Measurements from ENCODE around the gene NOS1AP. TPM values are rescaled to one million over a fixed set of nuclear protein-coding genes. Genes with fewer than 3 reads are reported as not detected.

The NOS1AP gene
- total and polyA plus RNA-seq, 2 donors from 2014 or later = 0.47 to 10.7 TPM

- H3K36me3 ChIP-seq (ENCODE audit: control insufficient read depth in 2 of 3, insufficient read depth in 3 of 3, low read length in 3 of 3) = no peaks in the 10 kb centered on the region
- DNase-seq (no peak), FAIRE-seq (no peak)
- H3K9ac ChIP-seq (ENCODE audit: low read length in 3 of 3) = no peak overlapping the region
- no peak overlapping the region for H3K4me3 ChIP-seq (ENCODE audit: low read length in 3 of 3)
- H3K4me1 ChIP-seq (ENCODE audit: control insufficient read depth in 2 of 3, insufficient read depth in 2 of 3, low read depth in 1 of 3, low read length in 3 of 3) = no peaks in the 10 kb centered on the region
- intact Hi-C loops (cut with DNase I) = loop anchor here (10.0 kb wide), 1 partner anchor 318 kb away; no protein-coding TSS in a partner anchor
- H3K9me3 ChIP-seq (ENCODE audit: control insufficient read depth in 2 of 3, insufficient read depth in 1 of 3, low read length in 3 of 3) = no peaks in the 10 kb centered on the region
- no peak overlapping the region for H3K27ac ChIP-seq (ENCODE audit: low read depth in 2 of 2, low read length in 2 of 2)
- H3K27me3 ChIP-seq (ENCODE audit: control insufficient read depth, insufficient read depth, low read length) = no peaks in the 10 kb centered on the region
- no peak for TF ChIP-seq CTCF (IDR thresholded peaks at IDR 0.05; ENCODE audit: borderline replicate concordance, extremely low read depth, insufficient read depth)
Observed at GRCh38 chr1:162372159-162373071, 302.9 kb downstream of the NOS1AP start.

DNA sequence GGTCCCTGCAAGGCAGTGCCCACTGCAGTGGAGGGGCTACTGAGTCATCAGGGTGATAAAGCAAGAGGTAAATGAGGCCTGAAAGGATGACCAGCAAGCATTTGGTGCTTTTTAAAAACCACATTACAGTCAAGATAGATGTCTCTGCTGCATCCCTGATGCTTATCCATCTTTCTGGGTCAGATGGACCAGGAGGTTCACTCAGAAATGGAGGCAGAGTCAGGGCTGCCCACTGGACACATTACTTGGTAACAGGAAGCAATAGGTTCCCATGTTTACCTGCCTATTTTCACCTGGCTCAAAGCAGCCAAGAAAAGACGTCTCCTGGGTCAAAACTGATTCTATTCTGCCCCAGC, 303.6 kb downstream of the NOS1AP start:
- H3K9me3 ChIP-seq (ENCODE audit: control insufficient read depth in 2 of 3, insufficient read depth in 1 of 3, low read length in 3 of 3) = no peaks in the 10 kb centered on the region
- TF ChIP-seq CTCF (IDR thresholded peaks at IDR 0.05; ENCODE audit: borderline replicate concordance, extremely low read depth, insufficient read depth) = no peak
- FAIRE-seq (no peak), DNase-seq (no peak)
- no peak overlapping the region for H3K4me3 ChIP-seq (ENCODE audit: low read length in 3 of 3)
- no peak overlapping the region for H3K9ac ChIP-seq (ENCODE audit: low read length in 3 of 3)
- no peaks in the 10 kb centered on the region for H3K27me3 ChIP-seq (ENCODE audit: control insufficient read depth, insufficient read depth, low read length)
- peaks cover 0 to 3% (median 0%) of the 10 kb centered on the region in 3 donors for H3K36me3 ChIP-seq (ENCODE audit: control insufficient read depth in 2 of 3, insufficient read depth in 3 of 3, low read length in 3 of 3)
- no peaks in the 10 kb centered on the region for H3K4me1 ChIP-seq (ENCODE audit: control insufficient read depth in 2 of 3, insufficient read depth in 2 of 3, low read depth in 1 of 3, low read length in 3 of 3)
- H3K27ac ChIP-seq (ENCODE audit: low read depth in 2 of 2, low read length in 2 of 2) = no peak overlapping the region
- intact Hi-C loops (cut with DNase I) = loop anchor here (10.0 kb wide), 1 partner anchor 318 kb away; no protein-coding TSS in a partner anchor

DNA sequence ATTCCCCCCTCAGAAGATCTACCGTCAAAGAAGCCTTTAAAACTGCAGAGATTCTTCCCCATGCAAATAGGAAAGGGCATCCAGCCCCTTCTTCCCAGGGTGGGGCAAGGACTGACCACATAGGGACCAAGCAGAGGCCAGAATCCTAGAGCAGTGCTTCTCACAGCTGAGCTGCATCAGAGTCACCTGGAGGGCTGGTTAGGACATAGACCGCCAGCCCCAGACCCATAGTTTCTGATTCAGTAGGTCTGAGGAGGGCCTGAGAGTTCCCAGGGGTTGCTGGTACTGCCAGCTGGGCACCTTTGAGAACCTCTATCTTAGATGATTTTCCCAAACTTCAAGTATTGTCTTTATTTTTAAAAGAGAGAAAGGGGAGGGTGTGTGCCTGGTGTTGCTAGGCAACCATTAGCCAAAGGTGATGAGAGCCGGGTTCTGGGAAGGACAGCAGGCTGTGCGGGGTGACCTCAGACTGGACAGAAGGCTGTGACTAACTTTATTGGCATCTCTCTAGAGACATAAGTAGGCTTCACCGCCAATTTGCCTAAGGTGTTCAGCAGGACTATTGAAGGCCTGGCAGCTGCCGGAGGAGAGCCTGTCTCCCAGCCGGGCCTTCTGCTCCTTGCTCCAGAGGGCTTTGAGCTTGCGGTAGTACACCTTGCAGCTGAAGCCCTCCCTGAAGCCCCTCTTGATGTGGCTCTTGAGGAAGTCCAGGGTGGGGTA, 304.2 kb downstream of the NOS1AP start:
- Histone ChIP-seq H3K9me3 (ENCODE audit: control insufficient read depth in 2 of 3, insufficient read depth in 1 of 3, low read length in 3 of 3) (no peaks in the 10 kb centered on the region), H3K36me3 (ENCODE audit: control insufficient read depth in 2 of 3, insufficient read depth in 3 of 3, low read length in 3 of 3) (peaks cover 0 to 4% (median 0%) of the 10 kb centered on the region in 3 donors), H3K4me3 (ENCODE audit: low read length in 3 of 3) (no peak overlapping the region), H3K9ac (ENCODE audit: low read length in 3 of 3) (no peak overlapping the region), H3K4me1 (ENCODE audit: control insufficient read depth in 2 of 3, insufficient read depth in 2 of 3, low read depth in 1 of 3, low read length in 3 of 3) (no peaks in the 10 kb centered on the region), H3K27me3 (ENCODE audit: control insufficient read depth, insufficient read depth, low read length) (no peaks in the 10 kb centered on the region), H3K27ac (ENCODE audit: low read depth in 2 of 2, low read length in 2 of 2) (no peak overlapping the region)
- intact Hi-C loops (cut with DNase I) = loop anchor here (10.0 kb wide), 1 partner anchor 319 kb away; no protein-coding TSS in a partner anchor
- FAIRE-seq (no peak), DNase-seq (no peak)
- TF ChIP-seq CTCF (IDR thresholded peaks at IDR 0.05; ENCODE audit: borderline replicate concordance, extremely low read depth, insufficient read depth) = no peak
